Measurements from ENCODE around the gene LOXL1.

Gene LOXL1

GRCh38 chr15:73891328-73892315, 34.6 kb upstream of the LOXL1 start:
- no peaks in the 10 kb centered on the region for H3K9me3 Mint-ChIP-seq
- no peak overlapping the region for H3K4me3 Mint-ChIP-seq
- H3K36me3 Mint-ChIP-seq (ENCODE audit: low read depth): no peaks in the 10 kb centered on the region
- H3K27ac Mint-ChIP-seq: no peak overlapping the region
- no peak for DNase-seq
- H3K4me1 Mint-ChIP-seq (ENCODE audit: low read depth): no peaks in the 10 kb centered on the region
- H3K27me3 Mint-ChIP-seq: no peaks in the 10 kb centered on the region

GRCh38 chr15:73892446-73893226, 33.6 kb upstream of the LOXL1 start:
- Mint-ChIP-seq H3K4me1 (ENCODE audit: low read depth) (no peaks in the 10 kb centered on the region), H3K27ac (no peak overlapping the region), H3K27me3 (no peaks in the 10 kb centered on the region), H3K9me3 (no peaks in the 10 kb centered on the region), H3K4me3 (no peak overlapping the region), H3K36me3 (ENCODE audit: low read depth) (no peaks in the 10 kb centered on the region)
- DNase-seq: no peak

- H3K27ac Mint-ChIP-seq: no peak overlapping the region
Observed at GRCh38 chr15:73894133-73894814, 32.0 kb upstream of the LOXL1 start.

GRCh38 chr15:73897441-73898261, 28.6 kb upstream of the LOXL1 start:
- no peaks in the 10 kb centered on the region for H3K4me1 Mint-ChIP-seq (ENCODE audit: low read depth)
- peak; percentile 67 for DNase-seq
- no peak overlapping the region for H3K27ac Mint-ChIP-seq
- H3K9me3 Mint-ChIP-seq: no peaks in the 10 kb centered on the region
- no peaks in the 10 kb centered on the region for H3K36me3 Mint-ChIP-seq (ENCODE audit: low read depth)
- H3K4me3 Mint-ChIP-seq: no peak overlapping the region
- H3K27me3 Mint-ChIP-seq: no peaks in the 10 kb centered on the region

More at GRCh38 chr15:73894133-73894814, 32.0 kb upstream of the LOXL1 start:
- no peak overlapping the region for H3K4me3 Mint-ChIP-seq
- no peaks in the 10 kb centered on the region for H3K27me3 Mint-ChIP-seq
- no peak for DNase-seq
- H3K4me1 Mint-ChIP-seq (ENCODE audit: low read depth): no peaks in the 10 kb centered on the region
- no peaks in the 10 kb centered on the region for H3K36me3 Mint-ChIP-seq (ENCODE audit: low read depth)
- H3K9me3 Mint-ChIP-seq: no peaks in the 10 kb centered on the region

GRCh38 chr15:73899197-73900094, 26.8 kb upstream of the LOXL1 start:
- H3K36me3 Mint-ChIP-seq (ENCODE audit: low read depth): no peaks in the 10 kb centered on the region
- no peaks in the 10 kb centered on the region for H3K4me1 Mint-ChIP-seq (ENCODE audit: low read depth)
- no peaks in the 10 kb centered on the region for H3K27me3 Mint-ChIP-seq
- no peak overlapping the region for H3K4me3 Mint-ChIP-seq
- no peak for DNase-seq
- H3K27ac Mint-ChIP-seq: no peak overlapping the region
- no peaks in the 10 kb centered on the region for H3K9me3 Mint-ChIP-seq

- Mint-ChIP-seq H3K4me1 (ENCODE audit: low read depth) (no peaks in the 10 kb centered on the region), H3K4me3 (no peak overlapping the region), H3K27me3 (no peaks in the 10 kb centered on the region), H3K36me3 (ENCODE audit: low read depth) (no peaks in the 10 kb centered on the region), H3K9me3 (no peaks in the 10 kb centered on the region), H3K27ac (no peak overlapping the region)
- no peak for DNase-seq
Observed at GRCh38 chr15:73900095-73900712, 26.1 kb upstream of the LOXL1 start.

- H3K9me3 Mint-ChIP-seq: no peaks in the 10 kb centered on the region
- no peaks in the 10 kb centered on the region for H3K4me1 Mint-ChIP-seq (ENCODE audit: low read depth)
- H3K27ac Mint-ChIP-seq: no peak overlapping the region
Observed at GRCh38 chr15:73901126-73901810, 25.0 kb upstream of the LOXL1 start.

GRCh38 chr15:73902121-73903020, 23.9 kb upstream of the LOXL1 start:
- Mint-ChIP-seq H3K27me3 (no peaks in the 10 kb centered on the region), H3K36me3 (ENCODE audit: low read depth) (no peaks in the 10 kb centered on the region), H3K27ac (no peak overlapping the region), H3K9me3 (no peaks in the 10 kb centered on the region), H3K4me3 (no peak overlapping the region), H3K4me1 (ENCODE audit: low read depth) (peaks cover 1% of the 10 kb centered on the region)
- DNase-seq: no peak

More at GRCh38 chr15:73901126-73901810, 25.0 kb upstream of the LOXL1 start:
- Mint-ChIP-seq H3K27me3 (no peaks in the 10 kb centered on the region), H3K4me3 (no peak overlapping the region), H3K36me3 (ENCODE audit: low read depth) (no peaks in the 10 kb centered on the region)
- DNase-seq: no peak

- no peak for DNase-seq
- H3K27me3 Mint-ChIP-seq: no peaks in the 10 kb centered on the region
- H3K36me3 Mint-ChIP-seq (ENCODE audit: low read depth): no peaks in the 10 kb centered on the region
- H3K27ac Mint-ChIP-seq: peak overlapping the region; percentile 2
- H3K4me3 Mint-ChIP-seq: no peak overlapping the region
- H3K4me1 Mint-ChIP-seq (ENCODE audit: low read depth): peaks cover 1% of the 10 kb centered on the region
- H3K9me3 Mint-ChIP-seq: no peaks in the 10 kb centered on the region
Observed at GRCh38 chr15:73904026-73904815, 22.0 kb upstream of the LOXL1 start.

GRCh38 chr15:73905225-73905827, 20.9 kb upstream of the LOXL1 start:
- DNase-seq: no peak
- Mint-ChIP-seq H3K4me3 (no peak overlapping the region), H3K9me3 (no peaks in the 10 kb centered on the region), H3K36me3 (ENCODE audit: low read depth) (no peaks in the 10 kb centered on the region), H3K27me3 (no peaks in the 10 kb centered on the region), H3K27ac (no peak overlapping the region), H3K4me1 (ENCODE audit: low read depth) (peaks cover 1% of the 10 kb centered on the region)
